Thymus (tissue), 11 donors: ENCODE data around the gene GALR1. TPM values are rescaled to one million over a fixed set of nuclear protein-coding genes. Genes with fewer than 3 reads are reported as not detected.

ENCODE experiments used
- DNase-seq, 9 donors: peaks; one replicate each; pipeline ENCODE4 v3.0.0-alpha.2; 2013; ENCODE audit warnings: low spot score in 9 of 9, low read depth in 6 of 9, missing footprints in 1 of 9
- H3K27ac ChIP-seq, 2 donors: one replicate each; pipeline ENCODE4 v1.5.1; 2013; ENCODE audit warnings: control low read depth in 1 of 2, low read depth in 1 of 2, low read length in 1 of 2, mild to moderate bottlenecking in 1 of 2, moderate library complexity in 1 of 2
- H3K27me3 ChIP-seq, 2 donors: one replicate each; pipeline ENCODE4 v1.5.1; 2013; ENCODE audit warnings: low read length in 1 of 2; ENCODE audit not compliant: control insufficient read depth in 2 of 2, insufficient read depth in 1 of 2
- H3K36me3 ChIP-seq, 2 donors: one replicate each; pipeline ENCODE4 v1.5.1; 2013; ENCODE audit warnings: low read length in 1 of 2, mild to moderate bottlenecking in 1 of 2, moderate library complexity in 1 of 2; ENCODE audit not compliant: control insufficient read depth in 2 of 2, insufficient read depth in 2 of 2
- H3K4me1 ChIP-seq, 2 donors: one replicate each; pipeline ENCODE4 v1.5.1; 2013; ENCODE audit warnings: low read length in 2 of 2; ENCODE audit not compliant: control insufficient read depth in 2 of 2, insufficient read depth in 2 of 2
- H3K4me3 ChIP-seq, 2 donors: one replicate each; pipeline ENCODE4 v1.5.1; 2013; ENCODE audit warnings: low read length in 2 of 2, control low read depth in 1 of 2, mild to moderate bottlenecking in 1 of 2
- H3K9me3 ChIP-seq, 2 donors: one replicate each; pipeline ENCODE4 v1.5.1; 2013; ENCODE audit warnings: low read length in 1 of 2, mild to moderate bottlenecking in 1 of 2; ENCODE audit not compliant: control insufficient read depth in 2 of 2, insufficient read depth in 1 of 2
- WGBS: extraction: QIAGEN DNeasy Blood & Tissue Kit; methylation state at CpG from one replicate; pipeline ENCODE4 v1.1.7; 2013; 5-methylcytosine and 5-hydroxymethylcytosine counted together
- polyA plus RNA-seq: library from polyadenylated mRNA; stranded (reverse); fragments of 200-250 nt; gene quantifications from one replicate; pipeline ENCODE4 v1.2.3, GENCODE V29; 2013
- total RNA-seq: library from RNA; stranded (reverse); fragments of 120-200 nt; gene quantifications from one replicate; pipeline ENCODE4 v1.2.4, GENCODE V29; 2013
- donor health status: healthy.

The GALR1 gene
- total and polyA plus RNA-seq, 2 donors: 0.02 to 0.05 TPM

- WGBS: 9% methylated on average over 4 of the region's 4 CpGs
- peaks cover 0 to 17% of the 10 kb centered on the region in 2 donors for H3K4me1 ChIP-seq
- H3K4me3 ChIP-seq: peak overlapping the region; percentile 21 to 35
- peak; percentile 14 to 75 (median 36) for DNase-seq
- H3K9me3 ChIP-seq: no peaks in the 10 kb centered on the region
- H3K36me3 ChIP-seq: no peaks in the 10 kb centered on the region
- H3K27me3 ChIP-seq: no peaks in the 10 kb centered on the region
- H3K27ac ChIP-seq: peak overlapping the region in 1 of 2 donors; percentile 45
Observed at GRCh38 chr18:77208964-77209363, 40.7 kb upstream of the GALR1 start.

GRCh38 chr18:77209587-77209986, 40.1 kb upstream of the GALR1 start:
- 93% methylated on average over 12 of the region's 12 CpGs for WGBS
- Histone ChIP-seq H3K36me3 (no peaks in the 10 kb centered on the region), H3K4me1 (peaks cover 0 to 17% of the 10 kb centered on the region in 2 donors), H3K27ac (no peak overlapping the region), H3K27me3 (no peaks in the 10 kb centered on the region), H3K9me3 (no peaks in the 10 kb centered on the region), H3K4me3 (no peak overlapping the region)
- no peak for DNase-seq

- Histone ChIP-seq H3K9me3 (no peaks in the 10 kb centered on the region), H3K27me3 (no peaks in the 10 kb centered on the region), H3K36me3 (no peaks in the 10 kb centered on the region), H3K27ac (no peak overlapping the region), H3K4me3 (no peak overlapping the region), H3K4me1 (peaks cover 0 to 17% of the 10 kb centered on the region in 2 donors)
- WGBS: 37% methylated on average over 7 of the region's 7 CpGs
- no peak for DNase-seq
Observed at GRCh38 chr18:77210249-77210648, 39.4 kb upstream of the GALR1 start.

- no peak overlapping the region for H3K4me3 ChIP-seq
- WGBS: 45% methylated on average over 4 of the region's 4 CpGs
- no peak for DNase-seq
- H3K4me1 ChIP-seq: no peaks in the 10 kb centered on the region
- H3K36me3 ChIP-seq: no peaks in the 10 kb centered on the region
- H3K27ac ChIP-seq: no peak overlapping the region
- no peaks in the 10 kb centered on the region for H3K9me3 ChIP-seq
- no peaks in the 10 kb centered on the region for H3K27me3 ChIP-seq
Observed at GRCh38 chr18:77218642-77219041, 31.0 kb upstream of the GALR1 start.

- Histone ChIP-seq H3K9me3 (no peaks in the 10 kb centered on the region), H3K4me1 (no peaks in the 10 kb centered on the region), H3K27me3 (no peaks in the 10 kb centered on the region), H3K27ac (no peak overlapping the region), H3K4me3 (no peak overlapping the region), H3K36me3 (no peaks in the 10 kb centered on the region)
- DNase-seq: no peak
- WGBS: 90% methylated on average over 3 of the region's 3 CpGs
Observed at GRCh38 chr18:77220726-77221125, 28.9 kb upstream of the GALR1 start.

GRCh38 chr18:77222464-77222863, 27.2 kb upstream of the GALR1 start:
- H3K36me3 ChIP-seq: no peaks in the 10 kb centered on the region
- WGBS: 94% methylated on average over 3 of the region's 3 CpGs

GRCh38 chr18:77223221-77223639, 26.4 kb upstream of the GALR1 start:
- Histone ChIP-seq H3K36me3 (no peaks in the 10 kb centered on the region), H3K27ac (no peak overlapping the region), H3K27me3 (no peaks in the 10 kb centered on the region), H3K4me1 (no peaks in the 10 kb centered on the region), H3K9me3 (no peaks in the 10 kb centered on the region), H3K4me3 (no peak overlapping the region)
- WGBS: 89% methylated on average over 5 of the region's 5 CpGs
- DNase-seq: no peak

More at GRCh38 chr18:77222464-77222863, 27.2 kb upstream of the GALR1 start:
- no peak for DNase-seq
- Histone ChIP-seq H3K9me3 (no peaks in the 10 kb centered on the region), H3K27me3 (no peaks in the 10 kb centered on the region), H3K27ac (no peak overlapping the region), H3K4me3 (no peak overlapping the region), H3K4me1 (no peaks in the 10 kb centered on the region)

GRCh38 chr18:77223653-77224052, 26.0 kb upstream of the GALR1 start:
- Histone ChIP-seq H3K27ac (no peak overlapping the region), H3K36me3 (no peaks in the 10 kb centered on the region), H3K4me3 (no peak overlapping the region), H3K9me3 (no peaks in the 10 kb centered on the region), H3K27me3 (no peaks in the 10 kb centered on the region), H3K4me1 (no peaks in the 10 kb centered on the region)
- DNase-seq: no peak
- 89% methylated on average over 2 of the region's 2 CpGs for WGBS

GRCh38 chr18:77230645-77231044, 19.0 kb upstream of the GALR1 start:
- no peak for DNase-seq
- H3K27ac ChIP-seq: no peak overlapping the region
- no peaks in the 10 kb centered on the region for H3K4me1 ChIP-seq
- 92% methylated on average over 1 of the region's 1 CpG for WGBS
- H3K36me3 ChIP-seq: no peaks in the 10 kb centered on the region
- H3K9me3 ChIP-seq: no peaks in the 10 kb centered on the region
- H3K4me3 ChIP-seq: no peak overlapping the region
- no peaks in the 10 kb centered on the region for H3K27me3 ChIP-seq
